Activated naive CD4-positive, alpha-beta T cell treated with anti-CD3 and anti-CD28 coated beads, Interleukin-2, amount 50 U/mL, for 24 hours (primary cell): ENCODE results near the gene CPSF7.

Experiments
- H3K27ac Mint-ChIP-seq: one replicate; pipeline ENCODE4 v1.8.0; 2021; ENCODE audit warnings: mild to moderate bottlenecking, mixed read lengths
- H3K27me3 Mint-ChIP-seq: one replicate; pipeline ENCODE4 v1.8.0; 2021; ENCODE audit warnings: mixed read lengths
- H3K36me3 Mint-ChIP-seq: one replicate; pipeline ENCODE4 v1.8.0; 2021; ENCODE audit warnings: mixed read lengths
- H3K4me1 Mint-ChIP-seq: one replicate; pipeline ENCODE4 v1.8.0; 2021; ENCODE audit warnings: mixed read lengths
- H3K4me3 Mint-ChIP-seq: one replicate; pipeline ENCODE4 v1.8.0; 2021; ENCODE audit warnings: mild to moderate bottlenecking, mixed read lengths
- H3K9me3 Mint-ChIP-seq: one replicate; pipeline ENCODE4 v1.8.0; 2021; ENCODE audit warnings: mixed read lengths

CPSF7 gene

DNA sequence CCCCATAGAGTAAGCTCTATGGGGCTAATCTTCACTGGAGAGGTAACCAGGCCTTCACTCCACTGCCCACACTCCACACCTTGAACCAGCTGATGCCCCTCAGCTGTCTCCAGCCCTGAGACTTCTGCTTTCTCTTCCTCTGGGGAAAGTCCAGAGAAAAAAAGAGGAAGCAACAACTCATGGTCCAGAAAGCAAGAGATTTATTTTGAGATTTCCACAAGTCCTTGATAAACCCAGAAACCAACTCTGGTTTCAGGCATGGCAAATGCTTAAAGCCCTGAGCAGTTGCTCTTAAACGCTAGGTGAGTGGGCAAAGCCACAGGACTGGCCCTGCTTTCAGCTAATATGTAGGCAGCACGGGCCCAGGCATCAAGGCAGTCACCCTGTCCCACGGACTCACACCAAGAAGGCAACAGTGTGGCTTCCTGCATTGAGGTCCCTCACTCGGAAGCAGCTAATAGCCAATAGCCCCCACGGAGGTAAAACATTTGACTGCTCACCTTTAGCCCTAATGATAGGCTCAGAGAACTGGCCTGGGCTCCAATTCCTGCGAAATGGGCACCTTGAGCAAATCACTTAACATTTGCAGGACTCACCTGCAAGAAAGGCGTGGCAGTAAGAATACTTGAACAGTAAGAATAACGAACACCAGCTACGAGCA is 72.4 kb downstream of the CPSF7 start:
- Mint-ChIP-seq H3K27ac (no peak overlapping the region), H3K4me1 (peaks cover 46% of the 10 kb centered on the region), H3K27me3 (no peaks in the 10 kb centered on the region), H3K36me3 (peaks cover 5% of the 10 kb centered on the region), H3K4me3 (no peak overlapping the region), H3K9me3 (no peaks in the 10 kb centered on the region)

DNA sequence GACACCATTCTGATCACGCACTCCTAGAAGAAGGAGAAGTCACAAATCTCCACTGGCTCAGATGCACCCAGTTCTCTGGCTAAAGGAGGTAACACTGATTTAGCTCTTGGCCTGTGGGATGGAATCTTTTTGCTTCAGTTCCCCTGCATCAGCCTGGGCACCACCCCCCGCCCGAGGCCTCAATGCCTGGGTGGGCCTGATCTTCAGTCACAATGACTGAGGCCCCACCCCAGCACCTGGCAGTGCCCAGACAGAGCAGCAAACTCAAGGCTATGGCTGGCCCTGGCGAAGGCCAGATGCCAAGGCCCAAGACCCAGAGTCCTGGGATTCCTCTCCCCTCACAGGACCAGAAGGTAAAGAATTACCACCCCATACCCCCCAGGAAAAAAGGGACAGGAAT is 73.1 kb downstream of the CPSF7 start:
- no peaks in the 10 kb centered on the region for H3K9me3 Mint-ChIP-seq
- H3K4me3 Mint-ChIP-seq = no peak overlapping the region
- H3K27ac Mint-ChIP-seq = no peak overlapping the region
- peaks cover 43% of the 10 kb centered on the region for H3K4me1 Mint-ChIP-seq
- H3K36me3 Mint-ChIP-seq = peaks cover 3% of the 10 kb centered on the region
- no peaks in the 10 kb centered on the region for H3K27me3 Mint-ChIP-seq

DNA sequence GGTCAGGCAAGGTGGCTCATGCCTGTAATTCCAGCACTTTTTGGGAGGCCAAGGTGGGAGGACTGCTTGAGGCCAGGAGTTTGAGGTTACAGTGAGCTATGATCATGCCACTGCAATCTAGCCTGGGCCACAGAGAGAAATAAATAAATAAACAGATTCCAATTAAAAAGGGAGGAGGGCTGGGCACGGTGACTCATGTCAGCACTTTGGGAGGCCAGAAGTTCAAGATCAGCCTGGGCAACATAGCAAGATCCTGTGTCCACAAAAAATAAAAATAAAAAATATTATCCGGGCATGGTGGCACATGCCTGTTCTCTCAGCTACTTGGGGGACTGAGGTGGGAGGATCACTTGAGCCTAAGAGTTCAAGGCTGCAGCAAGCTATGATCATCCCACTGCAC is 75.6 kb downstream of the CPSF7 start:
- Mint-ChIP-seq H3K27ac (no peak overlapping the region), H3K4me3 (no peak overlapping the region), H3K27me3 (no peaks in the 10 kb centered on the region), H3K36me3 (peaks cover 5% of the 10 kb centered on the region), H3K4me1 (peaks cover 26% of the 10 kb centered on the region), H3K9me3 (no peaks in the 10 kb centered on the region)

DNA sequence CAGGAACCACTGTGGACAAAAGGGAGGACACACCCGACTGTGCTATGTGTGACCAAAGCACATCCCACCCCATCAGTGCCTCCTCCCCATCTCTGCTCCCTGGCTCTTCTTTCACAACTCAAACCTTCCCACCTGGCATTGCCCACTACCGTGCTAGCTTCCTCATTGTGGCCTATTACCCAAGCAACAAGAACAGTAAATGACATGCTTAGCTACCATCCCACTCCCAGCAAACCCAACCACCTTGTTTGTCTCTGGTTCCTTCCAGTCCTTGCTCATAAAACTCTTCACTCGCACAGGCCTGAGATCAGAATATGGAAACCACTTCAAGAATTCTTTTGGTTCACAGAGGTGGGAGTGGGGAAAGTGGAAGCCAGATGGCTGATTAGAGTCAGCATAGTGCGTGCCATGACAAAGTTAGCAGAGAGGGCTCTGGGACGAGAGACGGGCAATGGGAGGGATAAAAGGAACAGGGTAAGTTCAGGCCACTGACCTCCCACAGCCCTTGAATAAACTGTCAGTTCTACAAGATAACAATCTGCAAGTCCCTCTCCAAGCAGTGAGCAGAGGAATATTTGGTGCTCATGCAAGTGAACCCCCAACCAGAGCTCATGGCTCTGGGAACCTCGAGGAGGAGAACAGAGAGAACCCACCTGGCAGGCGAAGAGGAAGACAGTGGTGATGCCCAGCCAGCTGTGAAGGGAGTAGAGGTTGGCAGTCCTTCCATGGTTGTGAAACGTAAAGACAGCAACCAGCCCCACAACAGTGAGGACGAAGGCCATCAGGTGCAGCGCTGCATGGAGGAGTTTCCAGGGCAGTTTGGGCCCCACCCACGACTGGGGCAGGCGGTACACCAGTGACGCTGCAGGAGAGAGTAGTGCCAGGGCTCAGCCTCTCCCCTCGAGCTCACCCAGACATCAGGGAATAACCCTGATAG is 76.4 kb downstream of the CPSF7 start:
- Mint-ChIP-seq H3K27ac (peak overlapping the region; percentile 3), H3K4me3 (no peak overlapping the region), H3K9me3 (no peaks in the 10 kb centered on the region), H3K27me3 (no peaks in the 10 kb centered on the region), H3K4me1 (peaks cover 26% of the 10 kb centered on the region), H3K36me3 (peaks cover 5% of the 10 kb centered on the region)
